Activated CD4-positive, CD25-positive, alpha-beta regulatory T cell treated with anti-CD3 and anti-CD28 coated beads, Interleukin-2, amount 50 U/mL, for 16 hours (primary cell): ENCODE results near the gene ANKDD1B.
"Not testable (repeated sequence)": the region's sequence is repeated elsewhere in the genome, so short reads cannot be mapped to it uniquely, and the experiment has no call there.

Experiments
- DNase-seq: peaks from one replicate; pipeline ENCODE4 v3.0.0-alpha.2; 2020; ENCODE audit warnings: low read depth, low spot score

Gene ANKDD1B

GRCh38 chr5:75611311-75612225, at the start of gene ANKDD1B:
Gene ANKDD1B (plus strand): TSS chr5:75611453. CDS start chr5:75611635, 182 bp downstream.
- DNase-seq, result no peak

- not testable (repeated sequence) for DNase-seq
Observed at GRCh38 chr5:75565991-75566709, 45.1 kb upstream of the ANKDD1B start.

- no peak for DNase-seq
Observed at GRCh38 chr5:75566710-75567309, 44.4 kb upstream of the ANKDD1B start.

- DNase-seq, result no peak
Observed at GRCh38 chr5:75567710-75568109, 43.5 kb upstream of the ANKDD1B start.

GRCh38 chr5:75568202-75568601, 43.1 kb upstream of the ANKDD1B start:
- DNase-seq, result no peak

DNA sequence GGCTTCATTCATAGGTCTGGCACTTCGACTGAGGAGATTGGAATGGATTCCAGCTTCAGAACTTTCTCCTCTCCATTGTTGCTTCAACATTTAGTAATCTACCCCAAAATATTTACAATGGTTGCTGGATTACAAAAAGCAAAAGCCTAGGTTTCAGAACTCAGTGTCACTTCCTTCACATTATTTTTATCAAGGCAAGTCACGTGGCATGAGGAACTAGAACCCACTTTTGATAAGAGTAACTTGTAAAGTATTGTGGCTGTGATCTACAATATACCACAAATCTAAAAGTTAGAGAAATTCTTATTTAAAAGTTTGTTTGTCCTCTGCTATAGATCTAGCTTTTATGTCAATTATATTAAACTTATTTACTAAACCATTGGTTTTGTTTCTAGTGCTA, 39.7 kb upstream of the ANKDD1B start:
- DNase-seq, result no peak

DNA sequence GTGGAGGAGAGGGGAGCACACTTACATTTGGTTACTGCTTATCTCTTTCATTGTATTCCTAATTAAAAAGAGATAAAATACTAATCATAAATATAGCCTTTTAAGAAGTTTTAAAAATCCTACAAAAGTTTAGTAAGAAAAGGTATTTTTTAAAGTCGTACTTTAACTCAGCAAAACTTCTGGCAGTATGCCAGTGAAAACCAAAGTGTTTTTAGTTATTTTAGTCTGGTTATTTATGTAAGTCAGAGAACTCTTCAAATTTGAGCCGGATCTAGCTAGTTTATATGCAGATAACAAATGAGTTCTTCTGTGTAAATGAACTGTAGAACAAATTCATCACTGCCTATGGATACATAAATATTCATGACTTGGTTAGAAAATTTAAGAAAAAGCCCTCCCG, 36.5 kb upstream of the ANKDD1B start:
- no peak for DNase-seq

DNA sequence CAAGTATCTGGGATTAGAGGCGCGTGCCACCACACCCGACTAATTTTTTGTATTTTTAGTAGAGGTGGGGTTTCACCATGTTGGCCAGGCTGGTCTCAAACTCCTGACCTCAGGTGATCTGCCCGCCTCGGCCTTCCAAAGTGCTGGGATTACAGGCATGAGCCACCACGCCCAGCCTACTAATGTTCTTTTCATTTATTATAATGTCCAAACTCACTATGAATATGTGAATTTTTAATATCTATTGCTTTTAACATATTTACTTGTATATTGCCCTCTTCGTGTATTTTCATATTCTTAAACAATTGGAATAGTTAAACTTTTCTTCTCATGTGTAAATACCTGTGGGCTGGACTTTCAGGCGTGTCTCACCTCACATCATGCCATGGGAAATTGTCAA, 33.0 kb upstream of the ANKDD1B start:
- DNase-seq, result not testable (repeated sequence)

DNA sequence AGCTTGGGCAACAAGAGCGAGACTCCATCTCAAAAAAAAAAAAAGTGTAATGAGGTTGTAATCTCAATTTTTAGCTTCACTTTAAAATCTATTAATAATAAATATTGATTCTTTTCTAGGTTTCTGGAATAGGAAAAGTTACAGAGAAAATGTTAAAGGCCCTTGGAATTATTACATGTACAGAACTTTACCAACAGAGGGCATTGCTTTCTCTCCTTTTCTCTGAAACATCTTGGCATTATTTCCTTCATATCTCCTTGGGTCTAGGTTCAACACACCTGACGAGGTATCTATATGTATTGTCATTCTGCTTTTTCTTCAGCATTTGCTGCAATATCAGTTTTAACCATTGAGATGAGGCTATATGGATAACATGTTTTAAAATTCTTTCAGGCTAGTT, 26.6 kb upstream of the ANKDD1B start:
- no peak for DNase-seq

GRCh38 chr5:75588666-75589065, 22.6 kb upstream of the ANKDD1B start:
- no peak for DNase-seq

- DNase-seq, result no peak
Observed at GRCh38 chr5:75600535-75600934, 10.7 kb upstream of the ANKDD1B start.

GRCh38 chr5:75601567-75601966, 9.7 kb upstream of the ANKDD1B start:
- no peak for DNase-seq

DNA sequence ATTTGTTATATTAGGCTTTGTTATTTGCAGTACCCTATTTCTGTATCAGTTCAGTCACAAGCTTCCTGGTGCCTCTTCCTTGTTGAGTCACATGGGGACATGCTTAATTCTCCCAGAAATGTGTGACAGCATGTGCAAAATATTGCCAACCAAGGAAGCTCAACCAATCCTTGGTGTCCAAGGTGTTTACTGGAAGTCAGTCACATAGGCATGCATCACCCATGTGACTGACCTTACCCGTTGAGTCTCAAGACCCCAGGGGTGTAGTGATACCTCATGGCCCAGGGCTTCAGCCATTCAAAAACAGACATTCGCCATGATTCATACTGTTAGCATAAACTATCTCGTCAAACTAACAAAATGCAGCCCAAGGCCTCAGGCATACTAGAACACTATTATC, 9.3 kb upstream of the ANKDD1B start:
- no peak for DNase-seq

GRCh38 chr5:75603371-75603770, 7.9 kb upstream of the ANKDD1B start:
- no peak for DNase-seq

DNA sequence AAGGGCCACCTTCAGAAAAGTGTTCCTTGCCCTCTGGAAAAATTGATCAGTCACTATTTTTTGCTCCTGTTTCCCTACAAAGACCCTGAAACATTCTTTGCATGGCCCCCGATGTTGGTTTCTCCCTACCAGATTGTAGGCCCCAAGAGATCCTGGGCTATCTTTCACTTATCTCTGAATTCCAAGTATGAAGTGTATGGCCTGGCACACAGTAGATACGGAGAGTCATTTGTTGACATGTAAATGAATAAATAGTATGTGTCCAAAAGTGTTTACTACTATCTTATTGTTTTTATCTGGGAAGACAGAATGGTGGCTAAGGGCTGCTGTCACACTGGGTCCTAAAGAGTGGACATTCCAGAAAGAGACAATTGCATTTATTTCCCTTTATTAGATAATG, 7.4 kb upstream of the ANKDD1B start:
- no peak for DNase-seq

DNA sequence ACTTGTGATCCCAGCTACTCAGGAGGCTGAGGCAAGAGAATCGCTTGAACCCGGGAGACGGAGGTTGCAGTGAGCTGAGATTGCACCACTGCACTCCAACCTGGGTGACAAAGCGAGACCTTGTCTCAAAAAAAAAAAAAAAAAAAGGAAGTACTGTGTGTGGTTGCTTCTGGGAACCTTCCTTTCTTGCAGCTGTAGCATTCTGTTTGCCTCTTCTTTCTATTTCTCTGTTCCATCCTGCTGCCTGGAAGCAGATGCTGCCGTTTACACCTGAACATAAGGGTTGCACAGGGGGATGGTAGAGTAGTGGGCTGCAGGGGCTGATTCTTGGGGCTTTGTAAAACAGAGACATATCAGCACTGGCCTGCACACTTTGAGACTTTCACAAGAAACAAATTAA, 3.9 kb upstream of the ANKDD1B start:
- not testable (repeated sequence) for DNase-seq

DNA sequence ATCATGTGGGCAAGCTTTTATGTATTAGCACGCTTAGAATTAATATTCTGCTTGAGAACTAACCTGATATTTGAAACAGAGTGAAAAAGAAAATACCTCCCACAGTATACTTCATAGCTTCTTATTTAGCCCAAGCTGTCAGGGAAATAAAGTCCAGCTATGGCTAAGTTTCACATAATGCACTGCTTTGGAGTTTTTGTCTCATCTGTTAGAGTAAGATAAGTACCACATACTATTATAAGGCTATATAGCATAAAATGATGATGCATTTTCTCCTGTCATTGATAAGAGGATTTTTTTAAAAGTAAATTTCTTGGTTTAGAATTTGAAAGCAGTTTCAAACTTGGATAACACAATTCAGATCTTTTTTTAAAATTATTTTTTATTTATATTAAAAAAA, 2.4 kb upstream of the ANKDD1B start:
- no peak for DNase-seq

- no peak for DNase-seq
Observed at GRCh38 chr5:75610201-75610600, 1.1 kb upstream of the ANKDD1B start.

DNA sequence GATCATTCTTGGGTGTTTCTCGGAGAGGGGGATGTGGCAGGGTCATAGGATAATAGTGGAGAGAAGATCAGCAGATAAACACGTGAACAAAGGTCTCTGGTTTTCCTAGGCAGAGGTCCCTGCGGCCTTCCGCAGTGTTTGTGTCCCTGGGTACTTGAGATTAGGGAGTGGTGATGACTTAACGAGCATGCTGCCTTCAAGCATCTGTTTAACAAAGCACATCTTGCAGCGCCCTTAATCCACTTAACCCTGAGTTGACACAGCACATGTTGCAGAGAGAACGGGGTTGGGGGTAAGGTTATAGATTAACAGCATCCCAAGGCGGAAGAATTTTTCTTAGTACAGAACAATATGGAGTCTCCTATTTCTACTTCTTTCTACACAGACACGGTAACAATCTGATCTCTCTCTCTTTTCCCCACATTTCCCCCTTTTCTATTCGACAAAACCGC, 368 bp upstream of the ANKDD1B start:
- not testable (repeated sequence) for DNase-seq

DNA sequence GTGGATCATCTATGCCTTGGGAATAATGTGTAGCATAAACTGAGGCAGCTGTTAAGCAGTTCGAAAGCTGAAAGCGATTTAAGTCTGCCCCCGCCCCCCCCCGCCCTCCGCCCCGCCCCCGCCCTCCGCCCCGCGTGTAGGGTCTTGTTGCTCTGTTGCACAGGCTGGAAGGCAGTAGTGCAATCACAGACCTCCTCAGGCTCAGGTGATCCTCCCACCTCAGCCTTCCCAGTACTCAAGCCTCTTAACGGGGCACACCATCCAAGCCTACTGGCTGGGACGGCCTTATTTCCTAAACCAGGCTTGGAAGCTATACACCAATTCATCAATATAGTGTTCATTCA, 945 bp downstream of the ANKDD1B start:
- no peak for DNase-seq

GRCh38 chr5:75612901-75613300, 1.6 kb downstream of the ANKDD1B start:
- no peak for DNase-seq

DNA sequence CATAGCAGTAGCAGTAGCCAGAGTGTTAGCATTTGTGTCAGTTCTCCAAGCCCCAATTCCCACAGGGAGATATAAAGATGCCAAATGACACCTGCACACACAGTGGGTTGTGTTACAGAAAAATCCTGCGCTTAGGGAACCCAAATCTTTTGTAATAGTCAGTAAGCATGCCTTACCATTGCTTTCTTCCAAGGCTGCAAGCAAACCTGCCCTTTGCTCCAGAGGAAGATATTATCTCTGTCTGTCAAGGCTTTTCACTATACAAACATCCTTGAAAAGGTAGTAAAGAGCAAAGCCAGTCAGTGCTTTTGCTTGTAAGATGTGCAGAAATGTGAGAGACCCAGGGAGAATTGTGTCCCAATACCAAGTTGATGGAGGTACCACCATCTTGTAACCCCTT, 2.9 kb downstream of the ANKDD1B start:
- no peak for DNase-seq
